Suprapubic skin (tissue), 4 donors: ENCODE results near the gene MLLT10. TPM values are rescaled to one million over a fixed set of nuclear protein-coding genes. Genes with fewer than 3 reads are reported as not detected.

Experiments
- DNase-seq, 2 donors: peaks; one replicate each; pipeline ENCODE4 v3.0.0-alpha.2; 2019; ENCODE audit warnings: low spot score in 2 of 2
- H3K27ac ChIP-seq: fragments of 200-600 bp; sonication (generic); one replicate; pipeline ENCODE4 v1.5.1; 2019
- H3K27me3 ChIP-seq: fragments of 200-600 bp; sonication (generic); one replicate; pipeline ENCODE4 v1.5.1; 2019
- H3K36me3 ChIP-seq: fragments of 200-600 bp; sonication (generic); one replicate; pipeline ENCODE4 v1.5.1; 2019
- H3K4me1 ChIP-seq: fragments of 200-600 bp; sonication (generic); one replicate; pipeline ENCODE4 v1.5.1; 2019
- H3K4me3 ChIP-seq: fragments of 200-600 bp; sonication (generic); one replicate; pipeline ENCODE4 v1.5.1; 2019; ENCODE audit warnings: mild to moderate bottlenecking
- H3K9me3 ChIP-seq: fragments of 200-600 bp; sonication (generic); one replicate; pipeline ENCODE4 v1.5.1; 2019
- CTCF ChIP-seq, 2 donors: fragments of 200-600 bp in 1 of 2; fragments of 450-650 bp in 1 of 2; sonication (generic) in 1 of 2; IDR thresholded peaks; one replicate each; pipeline ENCODE4 v1.5.1; 2016 to 2019; ENCODE audit warnings: antibody characterized with exemption in 2 of 2, mild to moderate bottlenecking in 1 of 2, moderate library complexity in 1 of 2
- EP300 ChIP-seq: sonication (generic); formaldehyde crosslinking; IDR thresholded peaks from one replicate; pipeline ENCODE4 v1.6.1; 2017; ENCODE audit warnings: antibody characterized with exemption
- POLR2A ChIP-seq, 2 donors: fragments of 450-650 bp; IDR thresholded peaks; one replicate each; pipeline ENCODE4 v1.6.1; 2017; ENCODE audit warnings: antibody characterized with exemption in 2 of 2, mild to moderate bottlenecking in 2 of 2, moderate library complexity in 2 of 2
- POLR2AphosphoS5 ChIP-seq, 3 donors: sonication (generic); formaldehyde crosslinking; IDR thresholded peaks; one replicate each; pipeline ENCODE4 v1.6.1; 2017; ENCODE audit warnings: antibody characterized with exemption in 3 of 3
- WGBS: methylation state at CpG from one replicate; pipeline ENCODE4 v1.1.5; 2018; 5-methylcytosine and 5-hydroxymethylcytosine counted together
- total RNA-seq, 4 donors: library from RNA; depleted of rRNA; stranded (reverse); fragments of >200 nt; gene quantifications; one replicate each; pipeline ENCODE4 v1.1.0, GENCODE V29; 2016

The MLLT10 gene
- total RNA-seq, 4 donors from 2014 or later, result 58.0 to 97.8 (median 64.4) TPM

GRCh38 chr10:21661087-21661486 is 127.1 kb downstream of the MLLT10 start:
- peaks cover 3% of the 10 kb centered on the region for H3K36me3 ChIP-seq
- TF ChIP-seq EP300 (no peak), CTCF (IDR thresholded peaks at IDR 0.05) (no peak), POLR2A (IDR thresholded peaks at IDR 0.05) (no peak), POLR2AphosphoS5 (IDR thresholded peaks at IDR 0.05) (no peak)
- H3K27ac ChIP-seq, result no peak overlapping the region
- H3K9me3 ChIP-seq, result no peaks in the 10 kb centered on the region
- no peaks in the 10 kb centered on the region for H3K27me3 ChIP-seq
- DNase-seq, result no peak
- H3K4me1 ChIP-seq, result peaks cover 6% of the 10 kb centered on the region
- no peak overlapping the region for H3K4me3 ChIP-seq
- WGBS, result 56% methylated on average over 1 of the region's 1 CpG

- H3K4me1 ChIP-seq, result peaks cover 6% of the 10 kb centered on the region
- WGBS, result 38% methylated on average over 3 of the region's 3 CpGs
- H3K9me3 ChIP-seq, result no peaks in the 10 kb centered on the region
- H3K27ac ChIP-seq, result no peak overlapping the region
- no peaks in the 10 kb centered on the region for H3K27me3 ChIP-seq
- DNase-seq, result no peak
- H3K4me3 ChIP-seq, result no peak overlapping the region
- TF ChIP-seq EP300 (no peak), CTCF (IDR thresholded peaks at IDR 0.05) (no peak), POLR2A (IDR thresholded peaks at IDR 0.05) (no peak), POLR2AphosphoS5 (IDR thresholded peaks at IDR 0.05) (no peak)
- peaks cover 3% of the 10 kb centered on the region for H3K36me3 ChIP-seq
These were observed 127.9 kb downstream of the MLLT10 start for GRCh38 chr10:21661935-21662334.

DNA sequence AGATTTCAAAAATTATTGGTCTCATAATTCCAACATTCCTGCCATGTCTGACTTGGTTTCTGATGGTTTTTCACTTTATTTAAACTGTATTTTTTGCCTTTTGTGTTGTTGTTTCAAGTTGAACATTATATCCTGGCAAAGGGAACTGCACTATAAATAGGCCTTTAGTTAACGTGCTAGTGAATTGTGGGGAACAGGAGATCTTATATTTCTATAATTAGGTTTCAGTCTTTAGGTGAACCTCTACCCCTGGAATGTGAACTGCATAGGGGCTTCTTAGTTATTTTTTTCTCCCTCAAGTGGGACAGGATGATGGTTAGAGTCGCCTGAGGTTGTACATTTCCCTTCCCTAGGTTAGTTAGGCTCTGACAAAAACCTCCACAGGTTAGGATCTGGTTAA is 128.6 kb downstream of the MLLT10 start:
- TF ChIP-seq POLR2AphosphoS5 (IDR thresholded peaks at IDR 0.05) (no peak), EP300 (no peak), POLR2A (IDR thresholded peaks at IDR 0.05) (no peak), CTCF (IDR thresholded peaks at IDR 0.05) (no peak)
- WGBS, result 74% methylated on average over 2 of the region's 2 CpGs
- peaks cover 6% of the 10 kb centered on the region for H3K4me1 ChIP-seq

GRCh38 chr10:21668831-21669230 is 134.8 kb downstream of the MLLT10 start:
- DNase-seq, result no peak
- WGBS, result 61% methylated on average over 1 of the region's 1 CpG
- TF ChIP-seq POLR2AphosphoS5 (IDR thresholded peaks at IDR 0.05), result no peak
- TF ChIP-seq EP300, result no peak
- TF ChIP-seq CTCF (IDR thresholded peaks at IDR 0.05), result no peak
- TF ChIP-seq POLR2A (IDR thresholded peaks at IDR 0.05), result no peak
- no peaks in the 10 kb centered on the region for H3K27me3 ChIP-seq
- no peak overlapping the region for H3K4me3 ChIP-seq
- H3K27ac ChIP-seq, result no peak overlapping the region
- peaks cover 8% of the 10 kb centered on the region for H3K36me3 ChIP-seq
- H3K4me1 ChIP-seq, result no peaks in the 10 kb centered on the region
- H3K9me3 ChIP-seq, result no peaks in the 10 kb centered on the region

More for the DNA sequence above, 128.6 kb downstream of the MLLT10 start:
- H3K27ac ChIP-seq, result no peak overlapping the region
- no peaks in the 10 kb centered on the region for H3K27me3 ChIP-seq
- DNase-seq, result no peak
- H3K36me3 ChIP-seq, result peaks cover 3% of the 10 kb centered on the region
- no peak overlapping the region for H3K4me3 ChIP-seq
- H3K9me3 ChIP-seq, result no peaks in the 10 kb centered on the region

DNA sequence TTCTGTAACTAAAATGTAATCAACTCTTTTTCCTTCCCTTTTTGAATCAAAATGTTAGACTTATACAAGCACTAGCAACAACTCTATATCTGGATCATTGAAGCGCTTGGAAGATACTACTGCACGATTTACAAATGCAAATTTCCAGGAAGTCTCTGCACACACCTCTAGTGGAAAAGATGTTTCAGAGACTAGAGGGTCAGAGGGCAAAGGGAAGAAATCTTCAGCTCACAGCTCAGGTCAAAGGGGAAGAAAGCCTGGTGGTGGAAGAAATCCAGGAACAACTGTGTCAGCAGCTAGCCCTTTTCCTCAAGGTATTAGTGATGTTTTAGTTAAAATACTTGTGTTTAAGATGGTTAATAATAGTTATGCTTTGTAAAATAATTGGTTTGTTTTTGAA is 136.4 kb downstream of the MLLT10 start:
- TF ChIP-seq POLR2A (IDR thresholded peaks at IDR 0.05) (no peak), POLR2AphosphoS5 (IDR thresholded peaks at IDR 0.05) (no peak), EP300 (no peak), CTCF (IDR thresholded peaks at IDR 0.05) (no peak)
- 76% methylated on average over 2 of the region's 2 CpGs for WGBS
- no peaks in the 10 kb centered on the region for H3K9me3 ChIP-seq

More for the DNA sequence above, 136.4 kb downstream of the MLLT10 start:
- H3K4me3 ChIP-seq, result no peak overlapping the region
- DNase-seq, result no peak
- H3K36me3 ChIP-seq, result peaks cover 6% of the 10 kb centered on the region
- H3K27me3 ChIP-seq, result no peaks in the 10 kb centered on the region
- H3K27ac ChIP-seq, result no peak overlapping the region
- no peaks in the 10 kb centered on the region for H3K4me1 ChIP-seq
